Osteocyte (in vitro differentiated cells): ENCODE data around the gene ANKK1. TPM values are rescaled to one million over a fixed set of nuclear protein-coding genes. Genes with fewer than 3 reads are reported as not detected.

Source experiments
- DNase-seq: peaks from one replicate; pipeline ENCODE4 v3.0.0; 2021; ENCODE audit warnings: mixed read lengths; ENCODE audit not compliant: unreplicated experiment; ENCODE audit errors: extremely low spot score
- H3K27ac Mint-ChIP-seq: one replicate; pipeline ENCODE4 v1.8.0; 2021; ENCODE audit warnings: mild to moderate bottlenecking, mixed read lengths; ENCODE audit not compliant: unreplicated experiment
- H3K27me3 Mint-ChIP-seq: one replicate; pipeline ENCODE4 v1.8.0; 2021; ENCODE audit warnings: mixed read lengths; ENCODE audit not compliant: unreplicated experiment
- H3K36me3 Mint-ChIP-seq: one replicate; pipeline ENCODE4 v1.8.0; 2021; ENCODE audit warnings: mixed read lengths; ENCODE audit not compliant: unreplicated experiment
- H3K4me1 Mint-ChIP-seq: one replicate; pipeline ENCODE4 v1.8.0; 2021; ENCODE audit warnings: mixed read lengths; ENCODE audit not compliant: unreplicated experiment
- H3K4me3 Mint-ChIP-seq: one replicate; pipeline ENCODE4 v1.8.0; 2021; ENCODE audit warnings: mild to moderate bottlenecking, moderate library complexity, mixed read lengths; ENCODE audit not compliant: unreplicated experiment
- H3K9me3 Mint-ChIP-seq: one replicate; pipeline ENCODE4 v1.8.0; 2021; ENCODE audit warnings: mixed read lengths; ENCODE audit not compliant: unreplicated experiment
- total RNA-seq: library from RNA; stranded (reverse); gene quantifications from 2 replicates; pipeline ENCODE4 v1.2.1, GENCODE V29; 2021
- TF ChIP-seq, protein P1 (sequence below): fragments of 200-600 bp; sonication (generic); IDR thresholded peaks from 2 replicates; pipeline ENCODE4 v1.5.0; 2021; ENCODE audit warnings: antibody characterized with exemption, mild to moderate bottlenecking, moderate library complexity

The ANKK1 gene
- total RNA-seq, 1 donor from 2014 or later: not detected

DNA sequence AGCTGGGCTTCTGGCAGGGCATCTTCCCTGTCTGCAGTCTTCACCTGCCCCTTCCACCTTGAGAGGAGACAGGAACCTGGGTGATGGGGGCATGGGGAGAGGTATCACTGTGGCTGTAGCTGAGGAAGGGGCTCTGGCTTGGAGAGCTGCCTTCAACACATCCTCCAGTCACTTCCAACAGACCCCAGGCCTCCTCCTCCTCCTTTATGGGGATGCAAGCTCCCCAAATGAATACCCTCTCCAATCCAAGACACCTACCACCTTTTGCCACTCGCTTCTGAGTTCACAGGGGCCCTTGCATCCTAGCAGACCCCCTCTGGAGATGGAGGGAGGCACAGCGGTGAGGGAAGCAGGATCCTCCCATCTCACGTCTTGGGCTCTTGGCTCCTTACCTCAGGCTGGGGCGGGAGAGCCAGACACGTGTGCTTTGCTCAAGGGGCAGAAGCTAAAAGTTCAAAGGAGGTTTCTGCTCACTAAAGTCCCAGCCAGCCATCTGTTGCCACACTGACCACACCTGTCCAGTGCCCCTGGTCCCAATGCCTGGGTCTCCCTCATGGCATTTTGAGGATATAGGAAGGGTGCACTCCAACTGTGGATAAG, 13.2 kb downstream of the ANKK1 start:
- TF ChIP-seq, protein P1, sequence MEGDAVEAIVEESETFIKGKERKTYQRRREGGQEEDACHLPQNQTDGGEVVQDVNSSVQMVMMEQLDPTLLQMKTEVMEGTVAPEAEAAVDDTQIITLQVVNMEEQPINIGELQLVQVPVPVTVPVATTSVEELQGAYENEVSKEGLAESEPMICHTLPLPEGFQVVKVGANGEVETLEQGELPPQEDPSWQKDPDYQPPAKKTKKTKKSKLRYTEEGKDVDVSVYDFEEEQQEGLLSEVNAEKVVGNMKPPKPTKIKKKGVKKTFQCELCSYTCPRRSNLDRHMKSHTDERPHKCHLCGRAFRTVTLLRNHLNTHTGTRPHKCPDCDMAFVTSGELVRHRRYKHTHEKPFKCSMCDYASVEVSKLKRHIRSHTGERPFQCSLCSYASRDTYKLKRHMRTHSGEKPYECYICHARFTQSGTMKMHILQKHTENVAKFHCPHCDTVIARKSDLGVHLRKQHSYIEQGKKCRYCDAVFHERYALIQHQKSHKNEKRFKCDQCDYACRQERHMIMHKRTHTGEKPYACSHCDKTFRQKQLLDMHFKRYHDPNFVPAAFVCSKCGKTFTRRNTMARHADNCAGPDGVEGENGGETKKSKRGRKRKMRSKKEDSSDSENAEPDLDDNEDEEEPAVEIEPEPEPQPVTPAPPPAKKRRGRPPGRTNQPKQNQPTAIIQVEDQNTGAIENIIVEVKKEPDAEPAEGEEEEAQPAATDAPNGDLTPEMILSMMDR: no peak
- no peak for DNase-seq
- no peaks in the 10 kb centered on the region for H3K36me3 Mint-ChIP-seq
- peaks cover 3% of the 10 kb centered on the region for H3K27me3 Mint-ChIP-seq
- H3K4me1 Mint-ChIP-seq: no peaks in the 10 kb centered on the region
- no peak overlapping the region for H3K27ac Mint-ChIP-seq
- no peaks in the 10 kb centered on the region for H3K9me3 Mint-ChIP-seq
- no peak overlapping the region for H3K4me3 Mint-ChIP-seq

DNA sequence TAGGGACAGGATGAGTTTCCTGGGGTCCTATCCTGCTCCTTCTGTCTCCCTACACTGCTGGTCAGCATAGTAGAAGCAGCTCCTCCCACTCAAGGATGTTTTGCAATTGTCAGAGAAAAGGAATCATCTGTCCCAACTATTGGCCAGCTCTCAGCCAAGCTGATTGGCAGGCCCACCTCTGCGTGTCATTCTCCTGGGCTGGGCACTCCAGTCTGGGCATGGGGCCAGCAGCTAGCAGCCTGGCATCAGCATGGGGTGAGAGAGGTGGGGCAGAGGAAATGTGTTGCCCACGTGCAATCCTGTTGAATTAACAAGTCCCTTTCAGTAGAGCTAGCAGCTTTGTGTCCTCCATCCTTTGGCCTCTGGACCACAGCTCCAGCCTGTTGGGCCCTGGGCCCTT, 14.1 kb downstream of the ANKK1 start:
- Mint-ChIP-seq H3K4me1 (no peaks in the 10 kb centered on the region), H3K4me3 (no peak overlapping the region), H3K9me3 (no peaks in the 10 kb centered on the region), H3K36me3 (no peaks in the 10 kb centered on the region), H3K27me3 (peaks cover 3% of the 10 kb centered on the region), H3K27ac (no peak overlapping the region)
- no peak for DNase-seq
- TF ChIP-seq, protein P1: no peak

DNA sequence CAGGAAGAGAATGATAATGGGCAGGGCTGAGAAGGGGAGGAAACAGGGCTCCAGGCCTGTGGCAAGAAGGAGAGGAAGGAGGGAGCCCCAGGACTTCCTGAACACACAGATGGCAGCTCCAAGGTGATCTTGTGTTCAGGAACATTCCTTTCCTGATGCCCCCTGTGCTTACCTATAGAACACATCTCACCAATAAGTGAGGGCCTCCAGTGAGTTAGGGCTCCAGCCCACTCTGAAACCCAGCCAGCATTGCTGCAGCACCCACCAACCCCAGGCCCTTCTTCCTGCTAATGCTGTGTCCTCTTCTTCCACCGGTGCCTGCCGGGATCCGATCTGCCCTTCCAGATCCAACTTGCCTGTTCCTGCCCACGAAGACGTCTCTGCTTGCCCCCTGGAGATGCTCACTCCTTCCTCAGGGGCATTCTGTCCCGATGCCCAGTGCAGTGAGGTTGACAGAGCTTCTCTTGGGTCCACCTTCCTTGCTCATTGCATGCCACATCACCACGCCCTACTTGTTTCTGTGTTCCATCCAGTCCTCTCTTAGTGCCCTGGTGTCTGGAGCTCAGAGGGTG, 17.4 kb downstream of the ANKK1 start:
- H3K9me3 Mint-ChIP-seq: no peaks in the 10 kb centered on the region
- no peak overlapping the region for H3K27ac Mint-ChIP-seq
- H3K36me3 Mint-ChIP-seq: no peaks in the 10 kb centered on the region
- peaks cover 3% of the 10 kb centered on the region for H3K27me3 Mint-ChIP-seq
- DNase-seq: no peak
- no peak overlapping the region for H3K4me3 Mint-ChIP-seq
- TF ChIP-seq, protein P1: no peak
- H3K4me1 Mint-ChIP-seq: no peaks in the 10 kb centered on the region

DNA sequence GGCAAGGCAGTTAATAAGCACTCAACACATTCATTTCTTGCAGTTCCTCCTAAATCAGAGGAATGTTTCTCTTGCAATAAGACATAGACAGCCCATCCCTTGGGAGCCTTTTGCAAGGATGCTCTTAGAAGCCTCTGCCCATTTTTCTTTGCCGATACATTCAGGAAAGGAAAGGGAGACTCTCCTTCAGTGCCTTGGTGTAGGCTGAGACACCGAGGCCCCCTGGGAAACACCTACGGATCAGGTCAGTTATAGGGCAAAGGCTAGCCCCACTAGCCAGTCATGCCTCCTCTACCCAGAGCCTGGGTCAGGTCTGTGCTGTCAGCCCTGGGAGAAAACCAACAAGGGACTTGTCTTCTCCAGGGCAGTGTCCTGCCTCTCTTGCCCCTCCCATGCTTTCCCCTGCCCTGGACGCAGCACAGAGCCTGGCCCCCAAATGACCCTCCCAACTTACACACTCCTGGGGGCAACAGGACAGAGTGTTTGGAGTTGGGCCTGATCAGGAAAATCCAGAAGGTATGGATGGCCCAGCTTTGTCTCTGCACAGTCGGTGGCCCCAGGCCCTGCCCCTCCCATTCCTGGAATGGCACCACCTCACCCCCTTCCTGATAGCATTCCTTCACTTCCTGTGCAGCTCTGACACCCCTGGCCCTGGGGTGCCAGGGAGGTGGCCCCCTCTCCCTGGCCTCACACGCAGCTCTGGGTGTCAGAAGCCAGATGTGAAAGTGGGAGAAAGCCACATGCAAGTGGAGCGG, 18.3 kb downstream of the ANKK1 start:
- DNase-seq: no peak
- Mint-ChIP-seq H3K36me3 (no peaks in the 10 kb centered on the region), H3K4me3 (no peak overlapping the region), H3K9me3 (no peaks in the 10 kb centered on the region), H3K27ac (no peak overlapping the region), H3K4me1 (no peaks in the 10 kb centered on the region), H3K27me3 (peaks cover 3% of the 10 kb centered on the region)
- TF ChIP-seq, protein P1: no peak

DNA sequence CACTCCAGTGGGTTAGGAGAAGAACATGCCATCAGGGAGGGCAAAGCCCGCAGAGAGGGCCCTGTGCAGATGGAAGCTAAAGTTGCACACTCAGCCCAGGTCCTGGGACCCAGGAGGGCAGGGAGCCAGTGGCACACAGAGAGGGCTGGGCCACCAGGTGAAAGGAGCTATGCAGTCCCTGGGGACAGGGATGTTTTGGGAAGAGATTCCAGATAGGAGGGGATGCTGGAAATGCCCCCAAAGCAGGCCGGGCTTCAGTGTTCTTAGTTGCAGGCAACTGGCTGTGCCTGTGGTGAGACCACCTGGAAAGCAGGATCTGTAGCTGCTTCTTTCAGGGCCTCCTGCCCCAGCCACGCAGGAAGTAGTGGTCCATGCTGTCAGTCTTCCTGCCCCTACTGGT, 19.6 kb downstream of the ANKK1 start:
- Mint-ChIP-seq H3K9me3 (no peaks in the 10 kb centered on the region), H3K4me1 (no peaks in the 10 kb centered on the region), H3K36me3 (no peaks in the 10 kb centered on the region), H3K27ac (no peak overlapping the region), H3K4me3 (no peak overlapping the region), H3K27me3 (peaks cover 3% of the 10 kb centered on the region)
- DNase-seq: no peak
- TF ChIP-seq, protein P1: no peak
